Fibroblast of lung (primary cell): Measurements from ENCODE around the gene CRABP2. TPM values are rescaled to one million over a fixed set of nuclear protein-coding genes. Genes with fewer than 3 reads are reported as not detected.
A peak's percentile ranks its signal among the peaks of the same experiment; 100 is the strongest.

ENCODE experiments used
- DNase-seq, 2 donors: peaks; one replicate each; pipeline versions ENCODE4 v3.0.0 to v3.0.0-alpha.2; 2010; ENCODE audit warnings: low read depth in 2 of 2
- H2AFZ ChIP-seq: 2 replicates; pipeline ENCODE4 v1.5.1; 2012; ENCODE audit warnings: low read length, control low read depth, inconsistent platforms
- H3K27ac ChIP-seq: 2 replicates; pipeline ENCODE4 v1.5.1; 2011; ENCODE audit warnings: low read length, control low read depth; ENCODE audit not compliant: insufficient read depth
- H3K27me3 ChIP-seq: 2 replicates; pipeline ENCODE4 v1.5.1; 2011; ENCODE audit warnings: mild to moderate bottlenecking, low read length; ENCODE audit not compliant: control insufficient read depth, insufficient read depth
- H3K36me3 ChIP-seq: 2 replicates; pipeline ENCODE4 v1.5.1; 2011; ENCODE audit warnings: low read length; ENCODE audit not compliant: control insufficient read depth, insufficient read depth
- H3K4me1 ChIP-seq: 2 replicates; pipeline ENCODE4 v1.5.1; 2011; ENCODE audit warnings: low read length; ENCODE audit not compliant: control insufficient read depth, insufficient read depth; ENCODE audit errors: extremely low read depth
- H3K4me2 ChIP-seq: 2 replicates; pipeline ENCODE4 v1.5.1; 2011; ENCODE audit warnings: low read length, control low read depth; ENCODE audit not compliant: insufficient read depth; ENCODE audit errors: extremely low read depth
- H3K4me3 ChIP-seq, 4 experiments: fragments of 200-600 bp in 1 of 4; sonication (generic) in 1 of 4; replicated peaks in 1 of 4; 2 replicates each; pipeline ENCODE4 v1.5.1; 2011 to 2016; ENCODE audit warnings: low read length in 4 of 4, low read depth in 3 of 4, mild to moderate bottlenecking in 3 of 4, control low read depth in 2 of 4, inconsistent platforms in 1 of 4, mixed read lengths in 1 of 4; ENCODE audit not compliant: insufficient read depth in 1 of 4; ENCODE audit errors: control extremely low read depth in 1 of 4
- H3K79me2 ChIP-seq: 2 replicates; pipeline ENCODE4 v1.5.1; 2012; ENCODE audit warnings: mild to moderate bottlenecking, low read length, inconsistent platforms; ENCODE audit not compliant: control insufficient read depth, insufficient read depth
- H3K9ac ChIP-seq: 2 replicates; pipeline ENCODE4 v1.5.1; 2011; ENCODE audit warnings: mild to moderate bottlenecking, low read length, control low read depth; ENCODE audit not compliant: insufficient read depth
- H3K9me3 ChIP-seq: 2 replicates; pipeline ENCODE4 v1.5.1; 2012; ENCODE audit warnings: low read depth, low read length; ENCODE audit not compliant: control insufficient read depth, insufficient read depth
- H4K20me1 ChIP-seq: 2 replicates; pipeline ENCODE4 v1.5.1; 2011; ENCODE audit warnings: low read length; ENCODE audit not compliant: control insufficient read depth, insufficient read depth; ENCODE audit errors: extremely low read depth
- EZH2 ChIP-seq: IDR thresholded peaks from 2 replicates; pipeline ENCODE4 v1.5.1; 2012; ENCODE audit warnings: low read length, control low read depth, mild to moderate bottlenecking; ENCODE audit errors: missing control alignments
- polyA plus RNA-seq, 2 donors: library from polyadenylated mRNA; depleted of rRNA in 1 of 2; stranded (reverse) in 1 of 2; unstranded in 1 of 2; fragments of >200 nt; gene quantifications; 2 replicates each; pipeline ENCODE4 v1.2.1, GENCODE V29; 2011 to 2012; ENCODE audit warnings: missing spikeins in 1 of 2
- total RNA-seq: library from RNA; depleted of rRNA; stranded (reverse); fragments of >200 nt; gene quantifications from 2 replicates; pipeline ENCODE4 v1.2.1, GENCODE V29; 2014
- TF ChIP-seq, protein P1 (sequence below), 2 donors: IDR thresholded peaks in 1 of 2; conservative IDR thresholded peaks in 1 of 2; 1 replicate in 1 of 2; 2 replicates in 1 of 2; pipeline ENCODE4 v1.5.1; 2011 to 2012; ENCODE audit warnings: low read length in 2 of 2, control low read depth in 1 of 2, inconsistent platforms in 1 of 2, low read depth in 1 of 2, mild to moderate bottlenecking in 1 of 2

CRABP2 gene
- total and polyA plus RNA-seq, 2 donors (not counting 1 experiment from before 2014, with no cell fraction given) = 48.9 to 70.4 TPM

DNA sequence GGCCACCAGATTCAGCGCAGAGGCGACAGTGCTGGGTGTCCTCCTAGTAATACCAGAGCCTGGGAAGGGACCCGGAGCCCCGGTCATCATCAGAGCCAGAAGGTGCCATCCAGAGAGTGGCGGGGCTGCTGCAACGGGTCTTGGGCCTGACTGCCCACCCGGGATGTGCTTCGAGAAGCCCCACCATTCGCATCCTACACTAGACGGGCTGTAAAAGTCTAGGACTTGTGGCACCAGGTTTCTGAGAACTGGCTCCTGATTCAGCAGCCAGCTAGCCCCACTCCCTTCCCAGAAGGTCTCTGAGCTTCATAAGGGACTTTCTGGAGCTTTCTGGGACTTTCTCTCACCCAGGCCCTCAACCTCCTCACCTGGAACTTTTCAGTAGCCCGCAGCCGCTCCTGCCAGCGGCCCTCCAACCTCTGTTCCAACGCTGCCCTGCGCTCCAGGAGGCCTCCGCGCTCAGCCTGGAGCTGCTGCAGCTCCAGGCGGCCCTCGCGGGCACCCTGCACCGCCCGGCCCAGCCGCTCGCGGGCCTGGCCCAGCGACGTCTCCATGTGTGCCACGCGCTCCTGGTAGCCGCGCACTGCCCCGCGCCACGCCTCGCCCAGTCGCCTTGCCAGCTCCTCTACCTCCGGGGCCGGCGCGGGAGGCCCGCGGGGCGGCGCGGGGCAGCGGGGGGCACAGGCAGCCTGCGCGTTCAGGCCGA lies 29.1 kb downstream of the CRABP2 start:
- no peaks in the 10 kb centered on the region for H3K27me3 ChIP-seq
- peak overlapping the region; percentile 64 for H3K9ac ChIP-seq
- H3K27ac ChIP-seq = peak overlapping the region; percentile 58
- H3K4me3 ChIP-seq = peak overlapping the region; percentile 61 to 74 (median 71)
- peak overlapping the region; percentile 85 for H3K4me2 ChIP-seq
- no peaks in the 10 kb centered on the region for H4K20me1 ChIP-seq
- H3K79me2 ChIP-seq = peaks cover 38% of the 10 kb centered on the region
- no peaks in the 10 kb centered on the region for H3K9me3 ChIP-seq
- peaks cover 21% of the 10 kb centered on the region for H3K4me1 ChIP-seq
- H3K36me3 ChIP-seq = peaks cover 9% of the 10 kb centered on the region
- TF ChIP-seq, protein P1, sequence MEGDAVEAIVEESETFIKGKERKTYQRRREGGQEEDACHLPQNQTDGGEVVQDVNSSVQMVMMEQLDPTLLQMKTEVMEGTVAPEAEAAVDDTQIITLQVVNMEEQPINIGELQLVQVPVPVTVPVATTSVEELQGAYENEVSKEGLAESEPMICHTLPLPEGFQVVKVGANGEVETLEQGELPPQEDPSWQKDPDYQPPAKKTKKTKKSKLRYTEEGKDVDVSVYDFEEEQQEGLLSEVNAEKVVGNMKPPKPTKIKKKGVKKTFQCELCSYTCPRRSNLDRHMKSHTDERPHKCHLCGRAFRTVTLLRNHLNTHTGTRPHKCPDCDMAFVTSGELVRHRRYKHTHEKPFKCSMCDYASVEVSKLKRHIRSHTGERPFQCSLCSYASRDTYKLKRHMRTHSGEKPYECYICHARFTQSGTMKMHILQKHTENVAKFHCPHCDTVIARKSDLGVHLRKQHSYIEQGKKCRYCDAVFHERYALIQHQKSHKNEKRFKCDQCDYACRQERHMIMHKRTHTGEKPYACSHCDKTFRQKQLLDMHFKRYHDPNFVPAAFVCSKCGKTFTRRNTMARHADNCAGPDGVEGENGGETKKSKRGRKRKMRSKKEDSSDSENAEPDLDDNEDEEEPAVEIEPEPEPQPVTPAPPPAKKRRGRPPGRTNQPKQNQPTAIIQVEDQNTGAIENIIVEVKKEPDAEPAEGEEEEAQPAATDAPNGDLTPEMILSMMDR (conservative IDR thresholded peaks at IDR 0.05 in 1 of 2, IDR thresholded peaks at IDR 0.05 in 1 of 2; ENCODE audit: low read depth in 1 of 2, low read length in 2 of 2) = no peak
- no peak for TF ChIP-seq EZH2
- H2AFZ ChIP-seq = no peak overlapping the region
- DNase-seq = peak in 1 of 2 donors; percentile 33

DNA sequence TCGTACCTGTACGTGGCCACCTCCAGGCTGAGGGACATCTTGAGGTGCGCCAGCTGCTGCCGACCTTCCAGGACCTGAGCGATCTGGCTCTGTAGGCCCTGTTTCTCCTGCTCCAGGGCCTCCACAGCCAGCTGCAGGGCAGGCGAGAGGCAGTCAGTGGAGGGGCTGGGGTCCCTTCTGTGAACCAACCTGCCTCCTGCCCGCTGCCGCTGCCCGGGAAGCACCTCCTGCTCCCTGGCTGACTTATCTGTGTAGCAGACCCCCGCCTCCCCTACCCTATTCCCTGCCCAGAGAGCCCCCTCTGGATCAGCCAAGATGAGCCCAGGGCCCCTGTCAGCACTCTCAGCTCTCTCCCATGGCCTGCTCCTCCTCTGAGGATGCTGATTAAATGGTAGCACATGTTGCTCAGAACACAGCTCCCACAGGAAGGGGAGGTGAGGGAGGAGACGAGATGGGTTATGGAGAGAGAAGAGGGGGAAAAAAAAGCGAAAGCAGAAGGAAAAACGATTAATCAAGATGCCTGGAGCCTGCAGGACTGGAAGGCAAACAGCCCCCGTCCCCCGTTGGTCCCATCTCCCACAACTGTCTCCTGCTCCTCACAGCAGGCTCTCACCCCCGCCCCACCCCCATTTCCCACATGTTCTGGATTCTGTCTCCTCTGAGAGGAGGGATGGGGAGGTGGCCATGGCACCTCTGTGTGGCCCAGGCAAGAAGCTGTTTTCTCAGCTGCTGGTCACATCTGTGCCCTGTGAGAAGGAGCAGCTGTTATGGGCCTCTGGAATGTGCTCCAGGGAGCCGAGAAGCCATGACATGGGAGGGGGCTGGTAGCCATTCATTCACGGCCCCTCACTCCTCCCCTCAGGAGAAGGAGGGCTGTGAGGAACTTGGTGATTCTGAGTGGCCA lies 29.9 kb downstream of the CRABP2 start:
- Histone ChIP-seq H3K27me3 (no peaks in the 10 kb centered on the region), H3K4me2 (peak overlapping the region; percentile 85), H3K27ac (peak overlapping the region; percentile 58), H3K9me3 (no peaks in the 10 kb centered on the region), H3K79me2 (peaks cover 38% of the 10 kb centered on the region), H2AFZ (no peak overlapping the region), H3K9ac (peak overlapping the region; percentile 64), H3K36me3 (peaks cover 9% of the 10 kb centered on the region), H4K20me1 (no peaks in the 10 kb centered on the region), H3K4me1 (peaks cover 21% of the 10 kb centered on the region), H3K4me3 (peak overlapping the region; percentile 61 to 74 (median 71))
- TF ChIP-seq, protein P1 (conservative IDR thresholded peaks at IDR 0.05 in 1 of 2, IDR thresholded peaks at IDR 0.05 in 1 of 2; ENCODE audit: low read depth in 1 of 2, low read length in 2 of 2) = no peak
- no peak for TF ChIP-seq EZH2
- peak in 1 of 2 donors; percentile 42 for DNase-seq
